Tongue (tissue), 2 donors: ENCODE data around the gene TELO2. TPM values are rescaled to one million over a fixed set of nuclear protein-coding genes. Genes with fewer than 3 reads are reported as not detected.
A peak's percentile ranks its signal among the peaks of the same experiment; 100 is the strongest.
"Not testable (repeated sequence)": the region's sequence is repeated elsewhere in the genome, so short reads cannot be mapped to it uniquely, and the experiment has no call there.

Experiments used
- DNase-seq: peaks from one replicate; pipeline ENCODE4 v3.0.0-alpha.2; 2015
- total RNA-seq: library from RNA; depleted of rRNA; stranded (reverse); fragments of >200 nt; gene quantifications from one replicate; pipeline ENCODE4 v1.2.3, GENCODE V29; 2014

The TELO2 gene
- total RNA-seq, 1 donor from 2014 or later = 25.2 TPM

- DNase-seq = no peak
Observed at GRCh38 chr16:1457489-1458245, 35.5 kb upstream of the TELO2 start.

- DNase-seq = no peak
Observed at GRCh38 chr16:1458336-1458976, 34.7 kb upstream of the TELO2 start.

- DNase-seq = no peak
Observed at GRCh38 chr16:1458977-1459341, 34.2 kb upstream of the TELO2 start.

- DNase-seq = no peak
Observed at GRCh38 chr16:1459967-1460366, 33.2 kb upstream of the TELO2 start.

- DNase-seq = no peak
Observed at GRCh38 chr16:1460602-1461138, 32.5 kb upstream of the TELO2 start.

- peak; percentile 29 for DNase-seq
Observed at GRCh38 chr16:1461146-1461545, 32.0 kb upstream of the TELO2 start.

- no peak for DNase-seq
Observed at GRCh38 chr16:1464196-1464893, 28.8 kb upstream of the TELO2 start.

- DNase-seq = no peak
Observed at GRCh38 chr16:1464894-1465566, 28.1 kb upstream of the TELO2 start.

GRCh38 chr16:1465567-1465915 lies 27.6 kb upstream of the TELO2 start:
- DNase-seq = no peak

- DNase-seq = no peak
Observed at GRCh38 chr16:1466054-1466453, 27.1 kb upstream of the TELO2 start.

GRCh38 chr16:1466968-1467521 lies 26.1 kb upstream of the TELO2 start:
- DNase-seq = no peak

- DNase-seq = no peak
Observed at GRCh38 chr16:1468426-1468810, 24.7 kb upstream of the TELO2 start.

GRCh38 chr16:1469141-1469540 lies 24.0 kb upstream of the TELO2 start:
- not testable (repeated sequence) for DNase-seq

GRCh38 chr16:1469693-1470201 lies 23.4 kb upstream of the TELO2 start:
- DNase-seq = no peak

- no peak for DNase-seq
Observed at GRCh38 chr16:1470481-1471251, 22.5 kb upstream of the TELO2 start.

- no peak for DNase-seq
Observed at GRCh38 chr16:1471569-1472194, 21.5 kb upstream of the TELO2 start.

GRCh38 chr16:1472974-1473373 lies 20.2 kb upstream of the TELO2 start:
- no peak for DNase-seq

GRCh38 chr16:1474082-1474795 lies 18.9 kb upstream of the TELO2 start:
- no peak for DNase-seq

GRCh38 chr16:1474796-1475551 lies 18.2 kb upstream of the TELO2 start, which contains the start of gene CLCN7:
TSS of gene CLCN7 (minus strand) at chr16:1475028. CDS start at chr16:1474974, 54 bp downstream.
- peak; percentile 91 for DNase-seq
